HG03045 (cell line): ENCODE results near the gene ARPC4.
"Not testable (repeated sequence)": the region's sequence is repeated elsewhere in the genome, so short reads cannot be mapped to it uniquely, and the experiment has no call there.

Experiments used
- ATAC-seq: cut with Tn5 transposase; IDR thresholded peaks from one replicate; pipeline ENCODE4 v1.9.1; 2021; ENCODE audit warnings: mild to moderate bottlenecking, moderate library complexity; ENCODE audit not compliant: unreplicated experiment

Gene ARPC4

GRCh38 chr3:9851383-9851782 lies 58.5 kb downstream of the ARPC4 start:
- ATAC-seq: not testable (repeated sequence)

GRCh38 chr3:9851926-9852325 lies 59.0 kb downstream of the ARPC4 start:
- ATAC-seq: not testable (repeated sequence)

GRCh38 chr3:9852528-9852927 lies 59.6 kb downstream of the ARPC4 start:
- ATAC-seq: no peak

GRCh38 chr3:9854291-9854940 lies 61.5 kb downstream of the ARPC4 start:
- not testable (repeated sequence) for ATAC-seq

DNA sequence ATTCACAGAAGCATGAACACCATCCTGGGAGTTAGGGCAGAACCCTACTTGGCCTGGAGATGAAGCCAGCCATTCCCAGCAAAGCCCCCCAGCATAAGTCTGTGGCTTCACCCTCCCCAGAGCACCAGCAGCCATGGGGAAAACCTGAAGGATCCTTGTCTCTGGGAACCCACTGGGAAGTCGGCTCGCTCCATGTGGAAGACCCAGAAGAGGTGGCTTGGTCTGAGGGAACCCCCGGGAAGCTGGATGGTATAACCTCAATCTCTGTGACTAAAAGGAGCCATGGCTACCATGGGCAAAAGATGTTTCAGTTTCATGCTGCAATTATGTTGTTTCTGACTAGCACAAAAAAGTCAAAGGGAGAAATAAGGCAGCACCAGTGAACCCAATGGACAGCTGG lies 62.7 kb downstream of the ARPC4 start:
- ATAC-seq: no peak
